ENCODE data around the gene TTC28. TPM values are rescaled to one million over a fixed set of nuclear protein-coding genes. Genes with fewer than 3 reads are reported as not detected.
"Not testable (repeated sequence)": the region's sequence is repeated elsewhere in the genome, so short reads cannot be mapped to it uniquely, and the experiment has no call there.

The TTC28 gene
- total RNA-seq, 2 donors from 2014 or later, result 8.8 to 12.0 TPM

- intact Hi-C loops (cut with DNase I, micrococcal nuclease); ATAC-seq; DNase-seq: not testable (repeated sequence)
Measured at GRCh38 chr22:28680813-28681490, 1.3 kb upstream of the TTC28 start.

DNA sequence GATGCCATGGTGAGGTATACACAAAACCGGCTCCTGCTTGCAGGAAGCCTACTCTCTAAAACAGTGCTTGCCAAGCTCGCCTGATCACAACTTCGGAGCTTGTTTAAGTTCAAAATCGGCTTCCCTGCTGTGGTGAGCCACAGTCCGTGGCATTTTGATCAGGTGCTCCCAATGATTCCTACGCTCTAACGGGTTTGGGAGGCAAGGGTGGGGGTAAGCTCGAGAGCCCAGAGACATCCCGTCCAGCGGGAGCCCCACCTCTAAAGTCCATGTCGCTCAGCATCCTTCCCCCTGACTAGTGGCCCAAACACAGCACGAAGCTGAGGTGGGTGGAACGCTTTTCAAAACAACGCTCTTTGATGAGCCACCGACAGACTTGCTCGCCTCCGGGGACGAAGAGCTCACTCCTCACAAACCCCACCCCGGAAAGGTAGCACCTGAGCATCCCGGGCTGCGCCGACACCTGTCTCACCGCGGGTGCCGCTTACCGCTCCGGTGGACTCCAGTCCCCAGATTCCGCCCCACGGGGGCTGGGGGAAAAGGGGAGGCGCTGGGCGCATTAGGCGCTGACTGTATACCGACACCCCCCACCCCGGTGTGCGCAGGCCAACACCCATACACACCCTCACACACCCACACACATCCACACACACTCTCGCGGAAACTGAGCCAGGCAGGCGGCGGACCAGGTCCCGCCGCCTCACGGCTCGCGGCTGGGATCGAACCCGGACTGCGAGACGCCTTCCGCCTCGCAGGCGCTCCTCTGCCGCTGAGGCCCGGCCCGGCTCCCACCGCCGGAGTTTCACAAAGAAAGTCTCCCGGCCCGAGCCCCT lies 646 bp downstream of the TTC28 start:
- ATAC-seq; intact Hi-C loops (cut with DNase I, micrococcal nuclease): not testable (repeated sequence)
- peak; percentile 27 to 29 for DNase-seq

GRCh38 chr22:28678170-28678569 lies 1.5 kb downstream of the TTC28 start:
- DNase-seq; ATAC-seq; intact Hi-C loops (cut with DNase I, micrococcal nuclease): not testable (repeated sequence)

GRCh38 chr22:28674121-28674563 lies 5.5 kb downstream of the TTC28 start:
- ATAC-seq (no peak), DNase-seq (no peak)

DNA sequence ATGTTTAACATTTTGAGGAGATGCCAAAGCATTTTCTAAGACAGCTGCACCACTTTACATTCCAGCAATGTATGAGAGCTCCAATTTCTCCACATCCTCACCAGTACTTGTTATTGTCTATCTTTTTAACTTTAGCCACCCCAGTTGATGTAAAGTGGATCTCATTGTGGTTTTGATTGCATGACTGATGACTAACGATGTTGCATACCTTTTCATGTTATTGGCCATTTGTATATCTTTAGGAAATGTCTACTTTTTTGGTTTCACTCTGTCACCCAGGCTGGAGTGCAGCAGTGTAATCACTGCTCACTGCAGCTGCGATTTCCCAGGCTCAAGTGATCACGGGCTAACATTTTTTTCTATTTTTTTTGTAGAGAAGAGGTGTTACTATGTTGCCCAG lies 8.9 kb downstream of the TTC28 start:
- intact Hi-C loops (cut with DNase I, micrococcal nuclease), result no loop called here
- ATAC-seq (no peak), DNase-seq (no peak)

More at GRCh38 chr22:28674121-28674563, 5.5 kb downstream of the TTC28 start:
- intact Hi-C loops (cut with DNase I, micrococcal nuclease), result no loop called here

DNA sequence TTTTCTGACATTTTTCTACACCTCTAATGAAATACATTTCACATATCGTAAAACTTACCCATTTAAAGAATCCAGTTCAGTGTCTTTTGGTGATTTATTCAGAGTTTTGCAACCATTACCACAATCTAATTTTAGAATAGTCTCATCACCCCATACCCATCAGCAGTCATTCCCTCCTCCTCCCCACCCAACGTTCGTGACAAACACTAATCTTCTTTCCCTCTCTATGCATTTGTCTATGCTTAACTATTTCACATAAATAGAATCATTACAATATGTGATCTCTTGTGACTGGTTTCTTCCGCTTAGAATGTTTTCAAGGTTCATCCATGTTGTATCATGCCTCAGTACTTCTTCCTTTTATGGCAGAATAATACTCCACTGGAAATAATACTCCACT lies 9.5 kb downstream of the TTC28 start:
- no peak for ATAC-seq
- intact Hi-C loops (cut with DNase I, micrococcal nuclease), result no loop called here

DNA sequence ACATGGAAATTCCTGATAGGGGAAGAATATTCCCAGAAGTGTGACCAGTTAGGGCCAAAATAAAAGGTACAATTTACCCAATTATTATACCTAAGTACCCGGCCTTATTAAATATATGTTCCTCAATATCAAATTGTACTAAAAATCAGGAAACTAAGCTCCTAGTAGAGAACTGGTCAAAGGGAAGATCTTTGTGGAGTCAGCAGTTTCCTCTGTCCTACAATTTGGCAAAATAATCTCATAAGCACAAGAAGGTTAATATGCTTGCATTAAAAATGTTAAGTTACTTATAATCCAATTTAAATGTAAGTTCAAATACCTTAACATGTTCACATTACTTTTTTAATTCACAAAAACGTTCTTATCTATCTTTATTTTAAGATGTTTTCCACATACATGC lies 10.3 kb downstream of the TTC28 start:
- intact Hi-C loops (cut with DNase I, micrococcal nuclease), result no loop called here
- ATAC-seq (no peak), DNase-seq (no peak)

More for the DNA sequence above, 9.5 kb downstream of the TTC28 start:
- no peak for DNase-seq

DNA sequence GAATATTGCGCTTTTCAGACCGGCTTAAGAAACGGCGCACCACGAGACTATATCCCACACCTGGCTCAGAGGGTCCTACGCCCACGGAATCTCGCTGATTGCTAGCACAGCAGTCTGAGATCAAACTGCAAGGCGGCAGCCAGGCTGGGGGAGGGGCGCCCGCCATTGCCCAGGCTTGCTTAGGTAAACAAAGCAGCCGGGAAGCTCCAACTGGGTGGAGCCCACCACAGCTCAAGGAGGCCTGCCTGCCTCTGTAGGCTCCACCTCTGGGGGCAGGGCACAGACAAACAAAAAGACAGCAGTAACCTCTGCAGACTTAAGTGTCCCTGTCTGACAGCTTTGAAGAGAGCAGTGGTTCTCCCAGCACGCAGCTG lies 16.1 kb downstream of the TTC28 start:
- intact Hi-C loops (cut with DNase I, micrococcal nuclease), result not testable (repeated sequence)

DNA sequence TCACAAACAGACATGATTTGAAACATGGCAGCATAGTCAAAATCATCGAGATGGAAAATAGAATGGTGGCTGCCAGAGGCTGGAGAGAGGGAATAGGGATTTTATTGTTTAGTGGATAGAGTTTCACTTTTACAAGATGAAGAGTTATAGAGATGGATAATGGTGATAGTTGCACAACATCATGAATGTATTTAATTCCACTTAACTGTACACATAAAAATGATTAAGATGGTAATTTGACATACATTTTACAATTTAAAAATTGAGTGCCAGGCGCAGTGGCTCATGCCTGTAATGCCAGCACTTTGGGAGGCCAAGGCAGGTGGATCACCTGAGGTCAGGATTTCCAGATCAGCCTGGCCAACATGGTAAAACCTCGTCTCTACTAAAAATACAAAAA lies 21.2 kb downstream of the TTC28 start:
- intact Hi-C loops (cut with DNase I, micrococcal nuclease), result no loop called here

More for the DNA sequence above, 16.1 kb downstream of the TTC28 start:
- DNase-seq, ATAC-seq: not testable (repeated sequence)

DNA sequence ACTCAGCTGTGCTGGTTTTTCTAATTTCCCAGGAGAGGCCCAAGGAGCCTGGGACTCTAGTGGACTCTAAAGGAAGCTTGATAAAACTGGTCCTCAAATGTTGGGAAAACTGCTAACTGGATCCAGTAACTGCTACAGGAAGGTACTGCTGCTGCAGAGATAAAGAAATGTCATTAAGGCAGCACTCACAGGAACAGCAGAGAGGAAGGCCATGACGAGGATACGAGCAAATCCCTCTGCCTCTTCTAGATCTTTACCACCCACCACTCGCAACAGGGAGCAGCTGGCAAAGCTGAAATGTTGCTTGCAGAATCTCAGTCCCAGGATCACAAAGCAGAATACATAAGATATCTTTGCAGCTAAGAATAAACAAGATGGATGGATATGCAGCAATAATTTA lies 23.5 kb downstream of the TTC28 start:
- intact Hi-C loops (cut with DNase I, micrococcal nuclease), result no loop called here
- ATAC-seq, result no peak
- no peak for DNase-seq

More for the DNA sequence above, 21.2 kb downstream of the TTC28 start:
- DNase-seq (no peak), ATAC-seq (no peak)

- ATAC-seq (no peak), DNase-seq (no peak)
- intact Hi-C loops (cut with DNase I, micrococcal nuclease), result no loop called here
Measured at GRCh38 chr22:28650463-28650862, 29.2 kb downstream of the TTC28 start.

DNA sequence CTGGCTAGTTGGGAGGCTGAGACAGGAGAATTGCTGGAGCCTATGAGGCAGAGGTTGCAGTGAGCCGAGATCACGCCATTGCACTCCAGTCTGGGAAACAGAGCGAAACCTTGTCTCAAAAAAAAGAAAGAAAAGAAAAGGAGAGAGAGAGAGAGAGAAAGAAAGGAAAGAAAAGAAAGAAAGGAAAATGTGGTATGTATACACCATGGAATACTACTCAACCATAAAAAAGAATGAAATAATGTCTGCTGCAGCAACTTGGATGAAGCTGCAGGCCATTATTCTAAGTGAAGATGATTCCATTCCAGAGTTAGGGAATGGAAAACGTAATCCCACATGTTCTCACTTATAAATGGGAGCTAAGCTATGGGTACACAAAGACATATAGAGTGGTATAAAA lies 30.8 kb downstream of the TTC28 start:
- no peak for DNase-seq
- intact Hi-C loops (cut with DNase I, micrococcal nuclease), result no loop called here
- ATAC-seq, result no peak

DNA sequence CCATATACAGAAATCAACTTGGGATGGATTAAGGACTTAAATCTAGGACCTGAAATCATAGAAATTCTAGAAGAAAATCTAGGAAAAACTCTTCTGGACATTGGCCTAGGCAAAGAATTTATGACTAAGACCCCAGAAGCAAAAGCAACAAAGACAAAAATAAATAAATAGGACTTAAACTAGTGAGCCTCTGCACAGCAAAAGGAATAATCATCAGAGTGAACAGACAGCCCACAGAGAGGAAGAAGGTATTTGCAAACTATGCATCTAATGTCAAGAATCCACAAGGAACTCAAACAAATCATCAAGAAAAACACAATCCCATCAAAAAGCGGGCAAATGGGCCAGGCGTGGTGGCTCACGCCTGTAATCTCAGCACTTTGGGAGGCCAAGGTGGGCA lies 32.4 kb downstream of the TTC28 start:
- ATAC-seq, result no peak
- intact Hi-C loops (cut with DNase I, micrococcal nuclease), result no loop called here
- no peak for DNase-seq

- ATAC-seq (no peak), DNase-seq (no peak)
- intact Hi-C loops (cut with DNase I, micrococcal nuclease), result no loop called here
Measured at GRCh38 chr22:28639321-28639720, 40.3 kb downstream of the TTC28 start.

DNA sequence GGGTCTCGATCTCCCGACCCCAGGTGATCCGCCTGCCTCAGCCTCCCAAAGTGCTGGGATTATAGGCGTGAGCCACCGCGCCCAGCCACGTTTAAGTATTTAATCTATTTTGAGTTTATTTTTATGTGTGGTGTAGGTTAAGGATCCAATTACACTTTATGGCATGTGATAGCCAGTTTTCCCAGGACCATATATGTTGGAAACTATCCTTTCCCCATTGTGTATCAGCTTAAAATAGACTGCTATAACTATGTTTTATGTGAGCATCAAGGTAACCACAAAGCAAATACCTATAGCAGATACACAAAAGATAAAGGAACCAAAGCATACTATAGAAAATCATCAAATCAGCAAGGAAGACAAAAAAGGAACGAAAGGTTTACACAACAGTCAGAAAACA lies 42.4 kb downstream of the TTC28 start:
- DNase-seq (peak in 1 of 2 donors; percentile 9), ATAC-seq (peak; percentile 93)
- intact Hi-C loops (cut with DNase I, micrococcal nuclease), result no loop called here

- intact Hi-C loops (cut with DNase I, micrococcal nuclease), result no loop called here
- ATAC-seq, result no peak
- DNase-seq, result no peak
Measured at GRCh38 chr22:28630177-28630574, 49.5 kb downstream of the TTC28 start.

DNA sequence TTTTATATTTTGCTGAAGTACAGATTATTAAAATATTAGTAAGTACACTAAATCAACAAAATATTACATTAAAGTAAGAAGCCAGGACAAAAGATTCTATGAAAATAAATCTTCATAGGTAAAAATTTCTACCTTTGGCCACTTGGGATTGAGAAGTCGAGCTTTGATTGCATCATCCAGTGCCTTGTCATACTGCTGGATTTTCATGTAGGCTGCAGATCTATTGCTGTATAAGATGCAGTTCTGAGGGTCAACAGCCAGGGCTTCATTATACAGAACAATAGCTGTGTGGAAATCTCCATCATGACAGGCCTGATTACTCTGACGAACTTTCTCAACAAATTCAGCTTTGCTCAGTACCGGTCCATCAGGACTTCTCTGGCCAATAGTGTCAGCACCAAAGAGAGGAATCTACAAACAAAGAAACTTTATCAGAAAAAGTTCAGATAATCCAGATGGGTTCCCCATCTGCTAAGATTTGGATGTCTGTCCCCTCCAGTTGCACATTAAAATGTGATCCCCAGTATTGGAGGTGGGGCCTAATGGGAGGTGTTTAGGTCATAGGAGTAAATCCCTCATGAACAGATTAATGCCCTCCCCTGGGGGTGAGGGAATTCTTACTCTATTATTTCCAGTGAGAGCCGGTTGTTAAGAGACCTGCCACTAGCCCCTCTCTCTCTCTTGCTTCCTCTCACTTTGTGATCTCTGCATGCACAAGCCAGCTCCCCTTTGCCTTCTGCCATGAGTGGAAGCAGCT lies 50.0 kb downstream of the TTC28 start:
- ATAC-seq (no peak), DNase-seq (no peak)
- intact Hi-C loops (cut with DNase I, micrococcal nuclease), result no loop called here

DNA sequence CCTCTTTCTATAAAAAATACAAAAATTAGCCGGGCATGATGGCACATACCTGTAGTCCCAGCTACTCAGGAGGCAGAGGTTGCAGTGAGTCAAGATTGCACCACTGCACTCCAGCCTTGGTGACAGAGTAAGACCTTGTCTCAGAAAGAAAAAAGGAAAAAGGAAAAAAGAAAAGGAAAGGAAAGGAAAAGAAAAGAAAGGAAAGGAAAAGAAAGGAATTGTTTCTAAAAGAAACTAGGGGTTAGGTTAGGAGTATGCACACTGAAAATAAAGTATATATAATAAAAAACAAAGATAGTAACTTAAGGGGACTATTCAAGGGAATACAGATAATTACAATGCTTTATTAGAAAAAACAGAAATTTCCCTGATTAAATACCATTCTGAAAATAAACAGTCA lies 50.9 kb downstream of the TTC28 start:
- ATAC-seq (no peak), DNase-seq (no peak)
- intact Hi-C loops (cut with DNase I, micrococcal nuclease), result no loop called here

DNA sequence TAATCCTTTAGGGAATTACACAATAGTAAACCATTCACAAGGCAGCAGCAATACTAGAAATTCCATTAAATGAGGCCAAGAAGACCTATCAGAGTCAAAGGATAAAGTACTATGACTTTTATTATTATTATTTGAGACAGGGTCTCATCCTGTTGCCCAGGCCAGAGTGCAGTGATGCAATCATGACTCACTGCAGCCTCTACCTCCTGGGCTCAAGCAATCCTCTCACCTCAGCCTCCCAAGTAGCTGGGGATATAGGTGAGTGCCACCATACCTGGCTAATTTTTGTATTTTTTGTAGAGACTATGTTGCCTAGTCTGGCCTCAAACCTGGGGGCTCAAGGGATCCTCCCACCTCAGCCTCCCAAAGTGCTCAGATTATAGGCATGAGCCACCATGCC lies 51.8 kb downstream of the TTC28 start:
- no peak for ATAC-seq
- no peak for DNase-seq

More for the DNA sequence above, 51.8 kb downstream of the TTC28 start:
- intact Hi-C loops (cut with DNase I, micrococcal nuclease), result no loop called here

Data from left colon (tissue), 2 donors.